ENCODE results near the gene ATMIN.

The ATMIN gene

GRCh38 chr16:81095953-81096714 lies 60.5 kb downstream of the ATMIN start, which contains the start of gene GCSH:
Gene GCSH, minus strand, starts transcription at chr16:81096395. Its CDS starts 117 bp downstream, at chr16:81096278.
- H3K4me3 ChIP-seq (ENCODE audit: low read depth, low read length, poor library complexity, severe bottlenecking) = peak within 1 kb of the TSS; percentile 88
- peak within 1 kb of the TSS; percentile 70 for H3K4me2 ChIP-seq (ENCODE audit: low read length)
- 0 out of 2 replicates have a peak, but pooled peaks cover 2% of the 10 kb centered on the region for H3K9me3 ChIP-seq (ENCODE audit: low read length)
- H3K36me3 ChIP-seq (ENCODE audit: insufficient read depth, low read length) = no peaks in the 10 kb centered on the region
- no peaks in the 10 kb centered on the region for H3K27me3 ChIP-seq (ENCODE audit: insufficient read depth, low read length)
- H3F3A ChIP-seq (ENCODE audit: insufficient read depth, low read length) = no peaks in the 10 kb centered on the region
- H2AFZ ChIP-seq (ENCODE audit: low read length) = peak within 1 kb of the TSS; percentile 2; the same call in 1 of the 2 replicates
- H3K79me2 ChIP-seq (ENCODE audit: insufficient read depth, low read length) = peaks cover 21% of the 10 kb centered on the region
- H3K4me1 ChIP-seq (ENCODE audit: insufficient read depth, low read length, severe bottlenecking) = peaks cover 37% of the 10 kb centered on the region
- peak within 1 kb of the TSS; percentile 89 for H3K9ac ChIP-seq (ENCODE audit: low read length)
- peak within 1 kb of the TSS; percentile 3 for H3K27ac ChIP-seq (ENCODE audit: low read depth, low read length, poor library complexity, severe bottlenecking)
- H4K20me1 ChIP-seq (ENCODE audit: insufficient read depth, low read length) = no peaks in the 10 kb centered on the region
- TF ChIP-seq EZH2 (IDR thresholded peaks at IDR 0.05; ENCODE audit: borderline replicate concordance, low read length) (no peak), CTCF (IDR thresholded peaks at IDR 0.05; ENCODE audit: low read length) (no peak)
- H3K9me2 ChIP-seq (ENCODE audit: low read depth, low read length) = no peaks in the 10 kb centered on the region

- H3K9ac ChIP-seq (ENCODE audit: low read length) = peak overlapping the region; percentile 6; the same call in 1 of the 2 replicates
- no peaks in the 10 kb centered on the region for H3F3A ChIP-seq (ENCODE audit: insufficient read depth, low read length)
- H4K20me1 ChIP-seq (ENCODE audit: insufficient read depth, low read length) = no peaks in the 10 kb centered on the region
- H3K4me1 ChIP-seq (ENCODE audit: insufficient read depth, low read length, severe bottlenecking) = peaks cover 36% of the 10 kb centered on the region
- H3K4me3 ChIP-seq (ENCODE audit: low read depth, low read length, poor library complexity, severe bottlenecking) = peak overlapping the region; percentile 48
- H2AFZ ChIP-seq (ENCODE audit: low read length) = peak overlapping the region; percentile 2; the same call in 1 of the 2 replicates
- H3K9me2 ChIP-seq (ENCODE audit: low read depth, low read length) = no peaks in the 10 kb centered on the region
- TF ChIP-seq EZH2 (IDR thresholded peaks at IDR 0.05; ENCODE audit: borderline replicate concordance, low read length) (no peak), CTCF (IDR thresholded peaks at IDR 0.05; ENCODE audit: low read length) (no peak)
- H3K27me3 ChIP-seq (ENCODE audit: insufficient read depth, low read length) = no peaks in the 10 kb centered on the region
- H3K9me3 ChIP-seq (ENCODE audit: low read length) = 0 out of 2 replicates have a peak, but pooled peaks cover 2% of the 10 kb centered on the region
- H3K27ac ChIP-seq (ENCODE audit: low read depth, low read length, poor library complexity, severe bottlenecking) = peak overlapping the region; percentile 3
- H3K79me2 ChIP-seq (ENCODE audit: insufficient read depth, low read length) = peaks cover 15% of the 10 kb centered on the region; the same call in 1 of the 2 replicates
- peak overlapping the region; percentile 60 for H3K4me2 ChIP-seq (ENCODE audit: low read length)
- no peaks in the 10 kb centered on the region for H3K36me3 ChIP-seq (ENCODE audit: insufficient read depth, low read length)
Measured at GRCh38 chr16:81096715-81097208, 61.1 kb downstream of the ATMIN start.

Data from OCI-LY1 (cell line).